Suppressor macrophage treated with lipopolysaccharide for 1 hour (primary cell): ENCODE results near the gene GFOD1.
A peak's percentile ranks its signal among the peaks of the same experiment; 100 is the strongest.
"Not testable (repeated sequence)": the region's sequence is repeated elsewhere in the genome, so short reads cannot be mapped to it uniquely, and the experiment has no call there.

ENCODE experiments used
- DNase-seq, 3 donors: peaks; one replicate each; pipeline ENCODE4 v3.0.0-alpha.2; 2020 to 2022

Gene GFOD1

DNA sequence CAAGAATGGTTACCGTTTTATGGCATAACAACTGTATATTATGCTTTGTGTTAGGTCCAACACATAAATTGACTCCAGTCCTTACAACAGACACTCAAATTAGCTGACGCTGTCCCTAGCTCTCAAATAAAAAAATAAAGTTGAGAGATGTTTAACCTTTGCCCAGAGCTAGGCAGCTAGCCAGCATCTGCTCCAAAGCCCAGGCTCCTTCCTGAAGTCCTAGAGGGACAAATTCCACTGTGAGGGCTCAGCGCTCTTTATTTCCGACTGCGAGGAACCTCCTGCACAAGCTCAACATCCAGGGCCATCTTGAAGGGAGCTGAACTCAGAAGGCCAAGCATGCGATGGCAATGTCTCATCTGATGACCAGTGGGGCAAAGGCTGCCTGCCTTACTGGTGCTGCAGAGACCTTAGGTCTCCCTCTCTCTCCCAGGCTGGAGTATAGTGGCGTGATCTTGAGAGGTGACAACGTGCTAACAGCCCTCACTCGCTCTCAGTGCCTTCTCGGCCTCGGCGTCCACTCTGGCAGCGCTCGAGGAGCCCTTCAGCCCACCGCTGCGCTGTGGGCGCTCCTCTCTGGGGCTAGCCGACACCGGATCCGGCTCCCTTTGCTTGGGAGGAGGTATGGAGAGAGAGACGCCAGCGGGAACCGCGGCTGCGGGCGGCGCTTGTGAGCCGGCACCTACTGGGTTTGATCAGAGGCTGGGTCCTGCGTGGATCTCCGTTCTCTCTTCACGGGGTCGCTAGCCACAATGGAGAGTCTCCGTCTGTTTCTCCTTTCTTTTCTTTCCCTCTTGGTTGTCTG, 24.7 kb upstream of the GFOD1 start:
- DNase-seq = no peak

DNA sequence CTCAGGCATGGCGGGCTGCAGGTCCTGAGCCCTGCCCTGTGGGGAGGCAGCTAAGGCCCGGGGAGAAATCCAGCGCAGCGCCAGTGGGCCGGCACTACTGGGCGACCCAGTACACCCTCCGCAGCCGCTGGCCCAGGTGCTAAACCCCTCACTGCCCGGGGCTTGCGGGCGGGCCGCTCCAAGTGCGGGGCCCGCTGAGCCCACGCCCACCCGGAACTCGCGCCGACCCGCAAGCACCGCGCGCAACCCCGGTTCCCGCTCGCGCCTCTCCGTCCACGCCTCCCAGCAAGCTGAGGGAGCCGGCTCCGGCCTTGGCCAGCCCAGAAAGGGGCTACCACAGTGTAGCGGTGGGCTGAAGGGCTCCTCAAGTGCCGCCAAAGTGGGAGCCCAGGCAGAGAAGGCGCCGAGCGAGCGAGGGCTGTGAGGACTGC, 23.8 kb upstream of the GFOD1 start:
- DNase-seq = not testable (repeated sequence)

DNA sequence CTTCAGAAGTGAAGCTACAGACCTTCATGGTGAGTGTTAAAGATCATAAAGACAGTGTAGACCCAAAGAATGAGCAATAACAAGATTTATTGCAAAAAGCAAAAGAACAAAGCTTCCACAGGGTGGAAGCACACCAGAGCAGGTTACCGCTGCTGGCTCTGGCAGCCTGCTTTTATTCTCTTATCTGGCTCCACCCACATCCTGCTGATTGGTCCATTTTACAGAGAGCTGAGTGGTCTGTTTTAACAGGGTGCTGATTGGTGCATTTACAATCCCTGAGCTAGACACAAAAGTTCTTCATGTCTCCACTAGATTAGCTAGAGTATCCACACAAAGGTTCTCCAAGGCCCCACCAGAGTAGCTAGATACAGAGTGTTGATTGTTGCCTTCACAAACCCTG, 23.0 kb upstream of the GFOD1 start:
- not testable (repeated sequence) for DNase-seq

DNA sequence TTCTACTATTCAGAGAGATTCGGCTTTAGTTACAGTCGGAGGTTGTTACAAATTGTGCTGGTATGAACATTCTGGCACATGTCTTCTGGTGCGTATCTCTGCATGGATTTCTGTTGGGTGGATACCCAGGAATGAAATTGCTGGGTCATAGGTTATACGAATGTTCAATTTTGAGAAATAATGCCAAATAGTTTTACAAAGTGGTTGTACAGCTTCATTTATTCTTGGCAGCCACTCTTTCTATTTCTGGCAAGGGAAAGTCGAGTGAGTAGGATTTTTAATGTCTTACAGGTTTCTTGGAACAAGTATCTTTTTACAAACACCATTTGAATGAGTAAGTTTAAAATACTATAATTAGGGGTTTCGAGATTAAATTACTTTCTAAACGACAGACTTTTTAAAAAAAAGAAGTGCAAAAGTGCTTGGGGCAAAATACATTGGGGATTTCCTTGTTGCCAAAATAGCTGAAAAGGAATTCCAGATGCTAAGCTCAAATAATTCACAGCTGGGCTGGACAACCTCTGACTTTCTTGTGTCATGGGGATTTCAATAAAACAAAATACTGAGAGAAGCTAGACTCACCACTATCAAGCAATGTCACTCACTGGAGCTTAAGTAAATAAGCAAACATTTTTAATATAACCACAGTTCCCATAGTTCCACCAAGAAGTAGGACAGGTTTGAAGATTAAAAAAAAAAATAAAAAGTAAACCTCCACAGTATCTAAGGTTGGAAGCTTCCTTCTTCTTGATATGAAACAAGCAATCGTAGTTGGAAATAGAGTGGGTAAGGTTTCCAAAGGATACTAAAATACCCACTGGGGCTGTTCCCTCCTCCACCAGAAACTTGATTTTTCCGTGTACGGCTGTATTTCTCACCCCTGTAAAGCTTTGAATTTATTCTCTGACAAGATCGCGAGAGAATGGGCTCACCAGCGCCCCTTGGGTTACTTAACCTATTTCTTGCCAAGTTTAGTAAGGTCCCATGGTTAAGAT, 21.6 kb upstream of the GFOD1 start:
- DNase-seq = peak; percentile 16 to 44 (median 35)

DNA sequence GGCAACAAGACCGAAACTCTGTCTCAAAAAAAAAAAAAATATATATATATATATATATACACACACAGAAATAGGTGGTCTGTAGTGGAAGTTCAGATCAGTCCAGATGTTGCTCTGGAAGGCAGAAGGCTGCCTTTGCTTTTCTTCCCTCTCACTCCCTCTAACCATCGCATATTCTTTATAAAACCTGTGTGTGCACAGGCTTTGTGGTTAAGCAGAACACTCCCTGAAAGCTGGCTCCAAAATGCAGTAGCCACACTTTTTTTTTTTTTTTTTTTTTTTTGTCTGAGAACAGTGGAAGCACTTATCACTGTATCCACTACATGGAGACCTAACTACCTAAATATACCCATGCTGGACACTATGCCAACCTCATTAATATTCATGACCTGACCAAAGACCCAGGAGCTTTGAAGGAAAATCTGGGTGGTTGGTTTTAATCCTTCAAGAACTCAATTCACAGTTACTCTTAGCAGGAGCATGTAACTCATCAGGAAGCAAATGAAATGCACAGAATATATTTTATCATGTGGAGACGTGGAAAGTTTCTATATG, 20.0 kb upstream of the GFOD1 start:
- no peak for DNase-seq

DNA sequence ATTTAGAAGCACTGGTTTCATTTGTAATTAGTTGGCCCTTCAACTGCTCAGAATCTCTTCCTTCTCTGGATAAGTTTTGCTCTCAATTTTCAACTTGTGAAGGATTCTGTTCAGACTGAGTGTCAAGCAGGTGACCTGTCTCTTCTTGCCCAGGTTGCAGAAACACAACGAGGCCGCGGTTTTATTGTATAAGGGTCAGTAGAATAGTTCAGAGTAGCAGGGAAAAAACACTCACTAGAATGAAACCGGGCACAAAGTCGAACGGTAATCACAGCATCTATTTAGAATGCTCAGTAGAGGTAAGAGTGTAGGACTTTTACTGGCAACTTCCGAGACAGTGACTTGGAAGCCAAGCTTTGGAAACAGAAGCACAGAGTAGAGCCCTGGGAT, 17.9 kb upstream of the GFOD1 start:
- DNase-seq = no peak

DNA sequence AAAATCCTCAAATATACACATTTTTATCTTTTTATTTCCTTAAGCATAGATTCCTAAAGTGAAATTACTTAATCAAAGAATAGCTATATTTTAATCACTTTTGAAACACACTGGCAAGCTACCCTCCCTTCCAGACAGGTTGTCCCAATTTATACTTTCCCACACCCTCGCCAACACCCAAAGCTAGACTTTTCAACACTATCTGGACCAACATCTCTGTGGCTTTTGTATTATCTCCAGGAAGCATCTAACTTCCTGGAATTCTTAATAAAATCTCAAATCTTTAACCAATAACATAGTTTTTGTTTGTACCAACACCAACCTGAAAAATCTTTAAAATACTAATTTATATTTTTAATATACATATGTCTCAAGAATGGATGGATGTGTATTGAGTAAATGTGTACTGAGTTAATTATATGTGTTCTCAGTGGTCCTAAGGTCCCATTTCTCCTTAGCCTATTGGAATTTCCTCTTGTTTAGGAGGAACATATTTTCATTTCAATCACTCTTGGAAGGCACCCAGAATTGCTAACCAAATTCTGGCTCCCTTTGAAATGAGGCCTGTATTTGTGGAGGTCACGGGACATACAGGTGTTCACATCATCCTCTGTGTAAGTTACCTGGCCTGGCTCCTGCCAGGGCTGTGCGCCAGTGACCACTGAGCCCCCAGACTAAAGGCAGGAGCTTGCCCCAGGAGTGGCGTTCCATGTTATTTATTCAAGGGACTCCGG, 17.4 kb upstream of the GFOD1 start:
- DNase-seq = no peak

DNA sequence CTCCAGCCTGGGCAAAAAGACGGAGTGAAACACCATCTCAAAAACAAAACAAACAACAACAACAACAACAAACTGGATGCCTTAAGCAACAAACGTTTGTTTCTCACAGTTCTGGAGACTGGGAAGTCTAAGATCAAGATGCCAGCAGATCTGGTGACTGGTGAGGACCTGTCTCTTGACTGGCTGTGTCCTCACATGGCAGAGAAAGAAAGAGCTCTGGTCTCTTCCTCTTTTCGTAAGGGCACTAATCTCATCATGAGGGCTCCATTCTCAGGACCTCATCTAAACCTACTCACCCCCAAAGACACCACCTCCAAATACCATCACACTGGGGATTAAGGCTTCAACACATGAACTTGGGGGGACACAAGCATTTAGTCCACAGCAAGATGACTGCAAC, 13.5 kb upstream of the GFOD1 start:
- peak in 1 of 3 donors; percentile 14 for DNase-seq

DNA sequence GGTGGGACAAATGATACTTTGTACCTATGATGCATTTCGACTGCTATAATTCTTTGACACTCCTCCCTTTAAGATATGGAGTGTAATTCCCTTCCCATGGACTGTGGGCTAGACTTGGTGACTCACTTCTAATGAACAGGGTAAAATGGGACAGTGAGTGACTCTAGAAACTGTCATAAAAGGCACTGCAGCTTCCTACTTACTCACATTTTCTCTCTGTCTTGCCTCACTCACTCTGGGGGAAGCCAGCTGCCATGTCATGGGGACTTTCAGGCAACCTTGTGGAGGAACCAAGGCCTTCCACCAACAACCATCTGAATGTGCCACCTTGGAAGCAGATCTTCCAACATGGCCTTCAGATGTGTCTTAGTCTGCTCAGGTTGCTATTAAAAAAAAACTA, 12.9 kb upstream of the GFOD1 start:
- DNase-seq = peak; percentile 88 to 94 (median 91)

DNA sequence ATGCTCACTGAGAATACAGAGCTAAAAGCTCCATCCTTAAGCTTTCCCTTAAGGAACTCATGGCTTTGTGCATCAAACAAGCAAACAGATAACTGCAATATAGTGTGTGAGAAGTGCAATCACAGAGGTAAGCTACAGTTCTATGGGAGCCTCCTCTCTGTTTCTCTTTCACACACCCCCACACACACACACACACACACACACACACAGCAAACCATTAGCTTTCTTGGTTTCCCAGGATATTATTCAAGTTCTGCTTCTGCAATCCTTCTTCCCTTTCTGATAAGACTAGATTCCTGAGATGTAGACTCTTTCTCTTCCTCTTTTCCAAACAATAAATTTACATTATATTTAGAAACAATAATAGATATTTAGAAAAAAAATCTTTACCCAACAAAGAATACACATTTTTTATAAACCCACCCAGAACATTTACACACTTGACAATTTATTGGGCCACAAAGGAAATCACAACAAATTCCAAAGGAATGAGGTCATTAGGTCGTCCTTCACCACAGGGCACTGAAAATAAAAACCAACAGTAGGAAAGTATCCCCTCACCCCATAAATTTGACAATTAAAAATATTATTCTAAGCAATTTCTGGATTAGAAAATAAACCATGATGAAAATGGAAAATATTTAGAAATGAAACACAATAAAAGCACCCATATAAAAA, 9.3 kb upstream of the GFOD1 start:
- peak; percentile 42 to 73 (median 62) for DNase-seq

DNA sequence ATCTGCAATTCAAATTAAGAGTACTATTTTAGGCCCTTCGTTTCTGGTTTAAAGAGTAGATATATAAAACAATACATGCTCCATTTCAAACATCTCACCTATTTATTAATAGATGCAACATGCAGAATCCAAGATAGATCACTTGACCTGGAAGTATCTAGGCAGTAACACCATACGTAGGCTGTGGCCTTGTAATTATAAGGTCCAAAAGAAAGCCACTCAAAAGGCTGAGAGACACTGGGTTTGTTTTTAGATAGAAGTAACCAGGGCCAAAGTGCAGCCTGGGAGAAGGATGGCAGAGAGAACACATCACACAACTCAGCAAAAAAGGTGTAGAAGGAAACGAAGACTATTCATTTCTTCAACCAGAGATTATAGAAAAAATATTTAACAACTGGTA, 8.4 kb upstream of the GFOD1 start:
- DNase-seq = no peak

DNA sequence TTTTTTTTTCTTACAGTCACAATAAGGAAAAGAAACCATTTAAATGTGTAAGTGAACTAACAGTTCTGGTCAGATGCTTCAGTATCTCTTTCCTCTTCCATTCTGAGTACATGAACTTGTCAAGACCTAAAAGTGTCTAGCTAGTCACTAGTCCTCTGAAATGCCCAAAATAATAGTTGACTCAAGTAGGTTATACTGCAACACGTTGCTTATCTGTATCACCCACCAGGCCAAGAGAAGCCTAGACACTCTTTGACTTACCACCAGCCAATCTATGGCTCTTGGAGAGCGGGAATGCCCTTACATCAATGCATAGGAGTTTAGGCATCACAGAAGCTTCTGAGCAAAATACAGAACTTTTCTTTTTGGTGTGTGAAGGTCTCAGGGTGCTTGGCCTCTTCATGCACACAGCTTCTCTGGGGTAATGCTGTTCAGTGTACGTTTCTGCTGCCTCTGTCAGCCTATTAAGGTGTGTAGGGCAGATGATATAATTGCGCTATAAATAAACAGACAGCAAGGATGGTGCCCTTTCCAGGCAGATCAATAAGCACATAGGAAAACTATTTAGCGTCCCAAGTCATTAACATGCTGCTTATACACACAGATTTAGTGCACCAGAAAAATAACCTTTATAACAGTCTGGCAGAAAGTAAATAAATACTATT, 7.8 kb upstream of the GFOD1 start:
- DNase-seq = no peak

DNA sequence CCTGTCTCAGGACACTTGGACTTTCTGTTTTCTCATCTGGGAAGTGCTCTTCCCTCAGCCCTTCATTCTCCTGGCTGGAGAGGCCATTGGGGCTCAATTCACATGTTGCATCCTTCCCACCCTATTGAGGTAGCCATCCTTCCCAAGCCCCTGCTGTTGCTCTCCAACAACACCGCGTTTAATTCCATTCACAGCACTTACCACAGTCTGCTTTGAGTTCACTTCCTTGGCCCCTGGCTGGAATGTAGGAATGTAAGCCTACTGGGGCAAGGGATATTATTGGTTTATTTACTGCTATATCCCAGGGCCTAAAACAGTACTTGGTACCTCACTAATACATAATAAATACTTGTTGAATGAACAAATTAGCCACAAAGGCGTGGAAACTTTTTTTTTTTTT, 6.7 kb upstream of the GFOD1 start:
- DNase-seq = no peak

DNA sequence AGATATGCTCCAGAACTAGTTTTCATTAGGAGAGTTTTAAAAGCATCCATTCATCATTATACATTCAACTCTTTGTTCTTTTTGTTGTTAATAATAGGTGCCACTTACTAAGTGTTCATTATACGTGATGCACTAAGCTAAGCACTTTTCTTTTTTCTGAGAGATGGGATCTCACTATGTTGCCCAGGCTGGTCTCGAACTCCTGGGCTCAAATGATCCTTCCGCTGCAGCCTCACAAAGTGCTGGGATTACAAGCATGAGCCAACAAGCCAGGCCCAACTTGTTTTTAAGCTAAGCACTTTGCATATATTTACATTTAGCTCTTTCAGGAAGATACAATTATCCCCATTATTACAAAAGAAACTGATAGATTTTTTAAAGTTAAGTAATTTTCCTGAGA, 5.7 kb upstream of the GFOD1 start:
- DNase-seq = no peak

DNA sequence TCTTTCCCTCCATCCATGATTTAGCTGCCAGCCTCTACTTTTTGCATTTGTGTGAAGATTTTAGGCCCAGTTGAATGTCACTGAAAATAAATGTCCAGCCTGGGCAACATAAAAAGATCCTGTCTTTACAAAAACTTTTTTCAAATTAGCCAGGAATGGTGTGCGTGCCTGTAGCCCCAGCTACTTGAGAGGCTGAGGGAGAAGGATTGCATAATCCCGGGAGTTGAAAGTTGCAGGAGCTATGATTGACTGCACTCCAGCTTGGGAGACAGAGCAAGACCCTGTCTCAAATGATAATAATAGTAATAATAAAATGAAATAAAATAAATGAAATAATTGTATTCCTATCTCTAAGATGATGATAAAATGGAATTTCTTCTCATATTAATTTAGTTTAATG, 5.0 kb upstream of the GFOD1 start:
- no peak for DNase-seq

DNA sequence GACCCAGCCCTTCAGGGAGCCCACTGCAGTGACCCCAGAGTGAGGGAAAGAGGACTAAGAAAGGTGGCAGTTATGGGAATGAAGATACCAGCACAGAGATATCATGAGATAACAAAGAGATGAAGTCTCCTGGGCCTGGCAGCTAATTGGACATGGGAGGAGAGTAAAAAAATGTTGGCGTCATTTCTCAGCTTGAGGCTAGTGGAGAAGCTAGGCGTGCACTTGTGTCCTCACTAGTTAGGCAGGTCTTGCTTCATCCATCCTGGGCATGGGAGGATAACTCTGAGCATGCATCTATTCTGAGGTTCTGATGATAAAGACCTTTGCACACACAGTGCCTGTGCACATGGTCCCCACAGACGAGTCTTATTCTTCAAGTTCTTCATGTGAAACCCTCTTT, 4.1 kb upstream of the GFOD1 start:
- DNase-seq = no peak

DNA sequence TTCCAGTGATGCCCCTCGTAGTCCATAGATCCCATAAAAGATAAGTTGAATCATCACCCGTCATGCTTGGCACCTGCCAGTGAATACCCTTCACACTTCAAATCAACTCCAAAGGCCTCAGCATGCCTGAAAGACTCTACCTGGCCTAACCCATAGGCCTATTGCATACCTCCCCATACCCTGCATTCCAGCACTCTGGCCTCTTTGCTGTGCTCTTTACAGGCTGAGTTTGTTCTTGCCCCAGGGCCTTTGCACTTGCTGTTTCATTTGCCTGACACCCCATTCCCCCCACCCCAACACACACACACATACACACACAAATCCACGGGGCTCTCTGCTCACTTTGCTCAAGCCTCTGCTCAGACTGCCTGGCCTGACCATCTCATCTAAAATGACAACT, 3.0 kb upstream of the GFOD1 start:
- no peak for DNase-seq

DNA sequence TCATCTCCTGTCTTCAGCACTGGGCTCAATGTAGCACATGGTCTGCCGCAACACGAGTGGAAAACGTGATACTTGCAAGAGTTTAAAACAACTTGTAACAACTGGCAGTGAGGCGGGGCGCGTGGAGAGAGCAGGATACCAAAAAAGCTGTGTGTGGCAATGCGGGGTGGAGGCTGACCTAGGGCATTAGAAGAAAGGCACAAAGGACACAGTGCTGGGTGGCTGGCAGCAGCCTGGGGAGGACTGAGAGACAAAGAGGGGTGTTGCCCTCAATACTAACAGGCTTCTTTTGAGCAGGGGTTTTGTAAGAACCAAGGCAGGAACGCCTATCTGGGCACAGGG, 1.5 kb upstream of the GFOD1 start:
- DNase-seq = no peak

DNA sequence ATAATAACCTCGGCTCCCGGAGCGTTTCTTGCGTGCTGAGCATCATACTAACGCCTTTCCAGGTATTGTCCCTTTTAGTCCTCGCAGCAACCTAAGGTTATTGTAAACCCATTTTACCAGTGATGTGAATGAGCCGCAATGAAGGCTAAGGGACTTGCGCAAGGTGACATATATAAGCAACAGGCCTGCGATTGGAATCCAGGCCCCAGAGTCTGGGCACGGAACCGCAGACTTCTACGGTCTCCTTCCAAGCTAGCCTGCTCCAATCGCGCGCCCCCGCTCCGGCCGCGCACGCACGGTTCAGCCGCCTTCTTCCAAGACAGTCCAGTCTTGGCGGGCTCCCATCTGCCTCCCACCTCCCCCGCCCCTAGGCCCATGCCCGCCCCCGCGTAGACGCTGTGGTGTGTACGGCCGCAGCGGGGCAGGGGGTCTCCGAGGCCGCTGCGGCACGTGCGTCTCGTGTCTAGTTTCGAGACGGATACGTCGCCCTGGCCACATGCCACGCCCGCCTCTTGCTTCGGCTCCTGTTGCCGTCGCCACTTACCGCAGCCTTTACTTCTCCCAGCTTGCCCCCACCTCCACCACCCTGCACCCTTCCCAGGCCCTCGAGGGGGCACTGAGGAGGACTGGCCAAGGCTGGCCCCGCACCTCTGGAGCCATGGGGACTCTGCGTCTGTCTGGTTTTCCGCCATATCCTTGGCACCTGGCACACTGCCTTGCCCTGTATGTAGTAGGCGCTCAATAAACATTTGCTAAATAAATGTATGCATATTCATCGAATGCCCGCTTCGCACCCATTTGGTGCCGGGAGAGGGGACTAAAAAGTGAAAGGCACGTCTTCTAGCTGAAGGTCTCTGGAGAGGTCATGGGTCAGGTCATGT, 855 bp upstream of the GFOD1 start:
- DNase-seq = peak in 2 of 3 donors; percentile 36 to 39

DNA sequence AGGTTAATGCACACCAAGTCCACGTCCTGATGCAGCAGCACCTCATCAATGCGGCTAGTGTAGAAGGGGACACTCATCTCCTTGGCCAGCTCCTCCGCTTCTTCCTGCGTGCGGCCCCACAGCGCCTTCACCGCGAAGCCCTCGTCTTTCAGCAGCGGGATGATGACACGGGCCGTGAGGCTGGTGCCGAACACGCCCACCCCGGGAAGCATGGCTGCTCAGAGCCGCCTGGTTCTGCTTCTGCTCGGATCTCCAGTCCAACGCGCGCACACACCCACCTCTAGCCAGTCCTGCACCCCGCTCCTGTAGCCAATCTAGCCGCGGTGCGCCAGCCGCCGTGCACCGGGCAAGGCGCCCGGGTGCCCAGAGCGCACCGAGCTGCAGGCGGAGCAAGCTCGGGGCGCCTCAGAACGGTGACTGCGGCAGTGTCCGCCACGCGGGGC, 700 bp downstream of the GFOD1 start:
- DNase-seq = peak; percentile 74 to 86 (median 78)
